H1 (cell line): ENCODE data around the gene MAML3. TPM values are rescaled to one million over a fixed set of nuclear protein-coding genes. Genes with fewer than 3 reads are reported as not detected.

Experiments
- KDM5A ChIP-seq: fragments of 200-600 bp; IDR thresholded peaks from 2 replicates; pipeline ENCODE4 v1.7.1; 2012; ENCODE audit warnings: mild to moderate bottlenecking, low read length, inconsistent platforms, mixed read lengths
- TAF7 ChIP-seq: optimal IDR thresholded peaks from 2 replicates; pipeline ENCODE3; 2011; ENCODE audit warnings: low read depth, mild to moderate bottlenecking, inconsistent platforms, low read length, moderate library complexity, borderline replicate concordance
- TEAD4 ChIP-seq: IDR thresholded peaks from 2 replicates; pipeline ENCODE4 v1.6.1; 2012; ENCODE audit warnings: low read depth, low read length, inconsistent platforms, mixed read lengths
- polyA plus RNA-seq, 7 experiments: library from polyadenylated mRNA; depleted of rRNA in 3 of 7; stranded (reverse) in 5 of 7; unstranded in 2 of 7; fragments of >200 nt in 5 of 7; fragments of 200-250 nt in 2 of 7; gene quantifications; 1 replicate in 5 of 7; 2 replicates in 1 of 7; 4 replicates in 1 of 7; pipeline versions ENCODE4 v1.2.1 to v1.2.3, GENCODE V29; 2011 to 2013; ENCODE audit warnings: missing spikeins in 2 of 7, mixed read lengths in 2 of 7
- total RNA-seq: library from RNA; stranded (reverse); fragmentation: NEBNext Ultra II Directional; extraction: Animal tissue kit (Norgen Biotek cat#: 25700); gene quantifications from 2 replicates; pipeline ENCODE4 v1.2.1, GENCODE V29; 2021

MAML3 gene
- total and polyA plus RNA-seq, 2 of the 8 experiments (the other 6 are each of a cell fraction or from before 2014, with no cell fraction given), result 2.1 to 5.7 TPM

DNA sequence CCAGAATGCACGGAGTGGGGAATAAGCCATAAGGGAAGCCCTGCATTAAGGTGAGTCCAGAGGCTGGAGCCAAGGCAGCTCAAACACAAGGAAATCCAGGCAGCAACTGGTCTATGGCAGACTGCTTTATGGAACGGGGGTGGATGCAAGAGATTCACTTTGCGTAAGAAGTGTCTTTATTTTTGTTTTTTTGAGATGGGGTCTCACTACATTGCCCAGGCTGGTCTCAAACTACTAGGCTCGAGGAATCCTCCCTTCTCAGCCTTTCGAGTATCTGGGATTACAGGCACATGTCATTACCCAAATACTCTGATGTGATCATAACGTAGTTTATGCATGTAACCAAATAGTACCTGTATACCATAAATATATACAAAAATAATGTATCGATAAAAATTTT lies 199.5 kb downstream of the MAML3 start (continued):
- TF ChIP-seq KDM5A, result no peak
- no peak for TF ChIP-seq TAF7
- TF ChIP-seq TEAD4, result no peak
- TF ChIP-seq, all 59 proteins: peak for 0
